Ascending aorta (tissue), 2 donors: ENCODE results near the gene GCLM. TPM values are rescaled to one million over a fixed set of nuclear protein-coding genes. Genes with fewer than 3 reads are reported as not detected.

Experiments
- DNase-seq, 2 donors: peaks; one replicate each; pipeline ENCODE4 v3.0.0-alpha.2; 2019; ENCODE audit warnings: low spot score in 2 of 2
- H3K27ac ChIP-seq, 2 donors: fragments of 200-600 bp; sonication (generic); one replicate each; pipeline ENCODE4 v1.5.1; 2016 to 2017; ENCODE audit warnings: mild to moderate bottlenecking in 1 of 2
- H3K27me3 ChIP-seq: fragments of 200-600 bp; sonication (generic); one replicate; pipeline ENCODE4 v1.5.1; 2017
- H3K36me3 ChIP-seq, 2 donors: fragments of 200-600 bp; sonication (generic); one replicate each; pipeline ENCODE4 v1.5.1; 2016
- H3K4me1 ChIP-seq, 2 donors: fragments of 200-600 bp; sonication (generic); one replicate each; pipeline ENCODE4 v1.5.1; 2016 to 2017; ENCODE audit warnings: mild to moderate bottlenecking in 1 of 2
- H3K4me3 ChIP-seq, 2 donors: fragments of 200-600 bp; sonication (generic); one replicate each; pipeline ENCODE4 v1.5.1; 2016 to 2017; ENCODE audit warnings: mild to moderate bottlenecking in 1 of 2
- H3K9me3 ChIP-seq, 2 donors: fragments of 200-600 bp; sonication (generic); one replicate each; pipeline ENCODE4 v1.5.1; 2016
- intact Hi-C: fragments of 100-400 bp; cut with DNase I; formaldehyde crosslinking; loops from one replicate; pipeline ENCODE4 v1.15.1; 2023
- total RNA-seq: library from RNA; depleted of rRNA; stranded (reverse); fragments of >200 nt; gene quantifications from one replicate; pipeline ENCODE4 v1.1.0, GENCODE V29; 2016
- TF ChIP-seq, protein P1 (sequence below), 3 experiments: fragments of 200-600 bp in 2 of 3; fragments of 450-650 bp in 1 of 3; sonication (generic) in 2 of 3; IDR thresholded peaks; one replicate each; pipeline ENCODE4 v1.5.1; 2016 to 2019; ENCODE audit warnings: antibody characterized with exemption in 3 of 3, mild to moderate bottlenecking in 1 of 3, moderate library complexity in 1 of 3

Gene GCLM
- total RNA-seq, 1 donor from 2014 or later: 3.3 TPM

DNA sequence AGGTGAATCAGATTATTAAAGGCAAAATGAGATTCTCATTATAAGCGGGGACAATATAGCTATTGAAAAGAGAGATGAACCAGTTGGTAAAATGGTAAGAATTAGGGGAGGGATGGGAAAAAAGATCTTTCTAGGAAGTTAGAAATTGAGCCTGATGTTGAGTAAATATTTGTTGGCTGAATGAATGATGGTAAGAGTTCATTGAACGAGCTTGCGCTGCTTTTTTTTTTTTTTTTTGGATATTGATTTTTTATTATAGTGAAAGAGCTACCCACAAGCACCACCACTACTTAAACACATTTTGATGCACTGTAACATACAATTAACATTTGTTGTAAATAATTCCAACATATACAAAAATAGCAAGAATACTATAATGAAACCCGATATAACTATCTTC is 1.1 kb upstream of the GCLM start:
- no peaks in the 10 kb centered on the region for H3K36me3 ChIP-seq
- H3K4me1 ChIP-seq: peaks cover 0 to 7% of the 10 kb centered on the region in 2 donors
- H3K27me3 ChIP-seq: no peaks in the 10 kb centered on the region
- peak overlapping the region in 1 of 2 donors; percentile 96 for H3K4me3 ChIP-seq
- H3K27ac ChIP-seq: peak overlapping the region; percentile 82 to 89
- intact Hi-C loops: no loop called here
- DNase-seq: no peak
- TF ChIP-seq, protein P1, sequence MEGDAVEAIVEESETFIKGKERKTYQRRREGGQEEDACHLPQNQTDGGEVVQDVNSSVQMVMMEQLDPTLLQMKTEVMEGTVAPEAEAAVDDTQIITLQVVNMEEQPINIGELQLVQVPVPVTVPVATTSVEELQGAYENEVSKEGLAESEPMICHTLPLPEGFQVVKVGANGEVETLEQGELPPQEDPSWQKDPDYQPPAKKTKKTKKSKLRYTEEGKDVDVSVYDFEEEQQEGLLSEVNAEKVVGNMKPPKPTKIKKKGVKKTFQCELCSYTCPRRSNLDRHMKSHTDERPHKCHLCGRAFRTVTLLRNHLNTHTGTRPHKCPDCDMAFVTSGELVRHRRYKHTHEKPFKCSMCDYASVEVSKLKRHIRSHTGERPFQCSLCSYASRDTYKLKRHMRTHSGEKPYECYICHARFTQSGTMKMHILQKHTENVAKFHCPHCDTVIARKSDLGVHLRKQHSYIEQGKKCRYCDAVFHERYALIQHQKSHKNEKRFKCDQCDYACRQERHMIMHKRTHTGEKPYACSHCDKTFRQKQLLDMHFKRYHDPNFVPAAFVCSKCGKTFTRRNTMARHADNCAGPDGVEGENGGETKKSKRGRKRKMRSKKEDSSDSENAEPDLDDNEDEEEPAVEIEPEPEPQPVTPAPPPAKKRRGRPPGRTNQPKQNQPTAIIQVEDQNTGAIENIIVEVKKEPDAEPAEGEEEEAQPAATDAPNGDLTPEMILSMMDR (IDR thresholded peaks at IDR 0.05): no peak
- H3K9me3 ChIP-seq: no peaks in the 10 kb centered on the region

DNA sequence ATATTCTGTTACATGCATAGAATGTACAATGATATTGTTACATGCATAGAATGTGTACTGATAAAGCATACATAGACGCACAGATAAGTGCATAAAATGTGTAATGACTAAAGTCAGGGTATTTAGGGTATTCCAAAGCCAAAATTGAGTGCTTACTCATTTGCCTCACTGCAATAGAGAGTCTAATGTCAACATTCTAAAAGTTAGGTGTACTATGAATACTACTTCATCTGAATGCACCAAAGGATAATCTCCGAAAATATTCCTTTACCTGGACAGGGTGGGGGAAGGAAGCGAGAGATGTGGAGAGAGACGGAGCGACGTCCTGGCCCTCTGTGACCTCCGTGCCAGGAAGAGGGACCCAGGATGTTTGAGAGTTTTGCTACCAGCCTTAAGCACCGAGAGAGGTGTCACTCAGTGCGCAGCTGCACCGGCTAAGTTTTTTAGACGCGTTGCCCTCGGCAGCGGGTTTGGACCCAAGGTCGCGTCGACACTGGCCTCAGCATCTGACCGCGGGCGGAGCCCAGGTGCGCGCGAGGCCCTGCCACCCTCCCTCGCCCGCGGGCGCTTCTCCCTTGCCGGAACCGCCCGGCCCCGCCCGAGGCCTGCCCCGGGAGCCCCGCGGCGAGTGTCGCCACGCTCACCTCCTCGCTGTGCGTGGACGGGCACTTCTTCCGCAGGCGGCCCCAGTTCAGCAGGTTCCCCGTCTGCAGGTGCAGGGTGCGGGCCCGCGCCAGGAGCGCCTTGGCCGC is 660 bp downstream of the GCLM start:
- peak overlapping the region; percentile 92 to 96 for H3K4me3 ChIP-seq
- intact Hi-C loops: loop anchor here (1.0 to 10.0 kb wide), 5 partner anchors 29 to 728 kb away; partner anchors contain the start of genes ARHGAP29, CCDC18, DNTTIP2 and TMED5
- no peaks in the 10 kb centered on the region for H3K27me3 ChIP-seq
- no peaks in the 10 kb centered on the region for H3K9me3 ChIP-seq
- no peaks in the 10 kb centered on the region for H3K36me3 ChIP-seq
- TF ChIP-seq, protein P1 (IDR thresholded peaks at IDR 0.05): no peak
- peaks cover 0 to 7% of the 10 kb centered on the region in 2 donors for H3K4me1 ChIP-seq
- peak in 1 of 2 donors; percentile 66 for DNase-seq
- peak overlapping the region; percentile 82 to 89 for H3K27ac ChIP-seq

DNA sequence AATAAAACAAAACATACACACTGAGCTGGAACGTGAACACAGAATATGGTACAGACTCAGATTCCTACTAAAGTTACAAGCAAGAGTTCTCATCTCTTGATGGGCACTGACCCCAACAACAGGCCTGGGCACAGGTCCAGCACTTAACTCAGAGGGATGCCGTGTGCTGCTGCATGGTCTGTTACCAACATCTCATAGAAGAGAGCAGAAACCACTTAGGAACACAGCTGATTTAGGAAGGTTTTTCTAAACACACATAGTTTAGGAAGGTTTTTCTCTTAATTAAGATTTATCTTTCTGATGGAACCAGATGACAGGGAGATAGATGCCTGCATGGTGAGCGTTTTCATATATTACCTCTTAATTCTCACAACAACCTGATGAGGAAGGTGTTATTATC is 1.5 kb downstream of the GCLM start:
- intact Hi-C loops: loop anchor here (2.0 to 10.0 kb wide), 4 partner anchors 61 to 727 kb away; partner anchors contain the start of genes ARHGAP29, CCDC18 and TMED5
- H3K9me3 ChIP-seq: no peaks in the 10 kb centered on the region
- no peak overlapping the region for H3K27ac ChIP-seq
- H3K4me1 ChIP-seq: peaks cover 0 to 7% of the 10 kb centered on the region in 2 donors
- TF ChIP-seq, protein P1 (IDR thresholded peaks at IDR 0.05): no peak
- no peaks in the 10 kb centered on the region for H3K27me3 ChIP-seq
- no peak for DNase-seq
- peak overlapping the region; percentile 92 to 96 for H3K4me3 ChIP-seq
- H3K36me3 ChIP-seq: no peaks in the 10 kb centered on the region

DNA sequence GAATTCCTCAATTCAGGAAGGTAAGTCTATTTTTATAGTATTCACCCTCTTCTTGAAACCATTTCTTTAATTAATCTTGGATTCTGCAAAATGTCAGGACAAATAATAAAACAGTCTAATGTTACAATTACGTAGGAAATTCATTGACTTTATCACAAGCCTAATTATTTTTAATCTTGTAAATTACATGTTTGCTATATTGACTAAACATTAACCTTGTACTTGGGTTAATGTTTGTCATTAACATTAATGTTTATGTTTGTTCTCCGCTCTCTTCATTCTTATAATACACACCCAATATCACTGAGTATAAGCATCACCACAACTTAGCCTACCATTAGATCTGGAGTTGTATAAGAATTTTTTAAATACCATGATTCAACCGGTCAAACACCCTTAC is 2.8 kb downstream of the GCLM start:
- Histone ChIP-seq H3K9me3 (no peaks in the 10 kb centered on the region), H3K27ac (no peak overlapping the region), H3K4me1 (peaks cover 0 to 7% of the 10 kb centered on the region in 2 donors), H3K27me3 (no peaks in the 10 kb centered on the region), H3K36me3 (no peaks in the 10 kb centered on the region), H3K4me3 (no peak overlapping the region)
- no peak for DNase-seq
- intact Hi-C loops: loop anchor here (10.0 kb wide), 1 partner anchor 428 kb away; no protein-coding TSS in a partner anchor
- TF ChIP-seq, protein P1 (IDR thresholded peaks at IDR 0.05): no peak

DNA sequence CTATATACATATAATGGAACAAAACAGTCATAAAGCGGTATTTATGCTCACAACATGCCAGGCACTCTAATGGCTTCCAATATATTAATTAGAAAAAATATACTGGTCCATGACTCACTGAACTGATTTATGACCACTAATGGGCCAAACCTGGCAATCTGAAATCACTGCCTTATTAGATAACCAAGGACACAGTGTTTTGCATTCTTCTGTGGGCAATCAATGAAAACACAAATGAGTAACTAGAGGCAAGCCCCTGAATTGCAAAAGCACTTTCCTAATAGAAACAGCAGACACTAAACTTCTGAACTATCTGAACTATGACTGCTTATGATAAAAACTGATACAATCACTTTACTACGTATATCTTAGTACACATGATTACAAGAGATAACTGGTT is 3.5 kb downstream of the GCLM start:
- Histone ChIP-seq H3K4me3 (no peak overlapping the region), H3K27me3 (no peaks in the 10 kb centered on the region), H3K27ac (no peak overlapping the region), H3K4me1 (peaks cover 0 to 7% of the 10 kb centered on the region in 2 donors), H3K9me3 (no peaks in the 10 kb centered on the region), H3K36me3 (peaks cover 0 to 3% of the 10 kb centered on the region in 2 donors)
- TF ChIP-seq, protein P1 (IDR thresholded peaks at IDR 0.05): no peak
- intact Hi-C loops: loop anchor here (10.0 kb wide), 1 partner anchor 429 kb away; no protein-coding TSS in a partner anchor
- no peak for DNase-seq
